IPS-18c (cell line): ENCODE measurements around the gene HNRNPD.
"Not testable (repeated sequence)": the region's sequence is repeated elsewhere in the genome, so short reads cannot be mapped to it uniquely, and the experiment has no call there.

ENCODE experiments used
- H3K4me3 ChIP-seq: 2 replicates; pipeline ENCODE4 v1.7.0; 2013; ENCODE audit warnings: low read depth, mild to moderate bottlenecking, low read length, moderate library complexity; ENCODE audit not compliant: insufficient read depth
- H3K9me3 ChIP-seq: one replicate; pipeline ENCODE4 v1.6.1; 2013; ENCODE audit warnings: mild to moderate bottlenecking, low read length, moderate library complexity; ENCODE audit not compliant: control insufficient read depth, insufficient read depth

Gene HNRNPD

GRCh38 chr4:82381235-82381634 is 7.4 kb upstream of the HNRNPD start:
- Histone ChIP-seq H3K9me3 (peaks cover 6% of the 10 kb centered on the region), H3K4me3 (no peak overlapping the region)

- H3K9me3 ChIP-seq: peaks cover 2% of the 10 kb centered on the region
- H3K4me3 ChIP-seq: no peak overlapping the region
These were observed 7.0 kb upstream of the HNRNPD start for GRCh38 chr4:82380831-82381230.

- H3K9me3 ChIP-seq: no peaks in the 10 kb centered on the region
- no peak overlapping the region for H3K4me3 ChIP-seq
These were observed 6.6 kb upstream of the HNRNPD start for GRCh38 chr4:82380344-82380743.

GRCh38 chr4:82376109-82376508 is 2.3 kb upstream of the HNRNPD start:
- H3K4me3 ChIP-seq: no peak overlapping the region
- H3K9me3 ChIP-seq: no peaks in the 10 kb centered on the region

- Histone ChIP-seq H3K4me3 (peak overlapping the region; percentile 99), H3K9me3 (no peaks in the 10 kb centered on the region)
These were observed 340 bp downstream of the HNRNPD start for GRCh38 chr4:82373486-82373815.

- Histone ChIP-seq H3K4me3 (peak overlapping the region; percentile 99), H3K9me3 (no peaks in the 10 kb centered on the region)
These were observed 990 bp downstream of the HNRNPD start for GRCh38 chr4:82372517-82373485.

GRCh38 chr4:82371497-82371896 is 2.3 kb downstream of the HNRNPD start:
- H3K9me3 ChIP-seq: no peaks in the 10 kb centered on the region
- H3K4me3 ChIP-seq: peak overlapping the region; percentile 99

- Histone ChIP-seq H3K9me3 (no peaks in the 10 kb centered on the region), H3K4me3 (no peak overlapping the region)
These were observed 6.2 kb downstream of the HNRNPD start for GRCh38 chr4:82367438-82368097.

- H3K4me3 ChIP-seq: not testable (repeated sequence)
These were observed 7.4 kb downstream of the HNRNPD start for GRCh38 chr4:82366431-82366830.

GRCh38 chr4:82363896-82364487 is 9.8 kb downstream of the HNRNPD start:
- Histone ChIP-seq H3K4me3 (no peak overlapping the region), H3K9me3 (no peaks in the 10 kb centered on the region)

More at GRCh38 chr4:82366431-82366830, 7.4 kb downstream of the HNRNPD start:
- not testable (repeated sequence) for H3K9me3 ChIP-seq

- H3K4me3 ChIP-seq: no peak overlapping the region
- H3K9me3 ChIP-seq: no peaks in the 10 kb centered on the region
These were observed 11.2 kb downstream of the HNRNPD start for GRCh38 chr4:82362565-82362964.

- no peak overlapping the region for H3K4me3 ChIP-seq
- H3K9me3 ChIP-seq: no peaks in the 10 kb centered on the region
These were observed 13.3 kb downstream of the HNRNPD start for GRCh38 chr4:82360298-82361177.

- H3K4me3 ChIP-seq: no peak overlapping the region
- H3K9me3 ChIP-seq: no peaks in the 10 kb centered on the region
These were observed 14.9 kb downstream of the HNRNPD start for GRCh38 chr4:82358847-82359246.

- Histone ChIP-seq H3K9me3 (no peaks in the 10 kb centered on the region), H3K4me3 (no peak overlapping the region)
These were observed 16.2 kb downstream of the HNRNPD start for GRCh38 chr4:82357640-82358039.

- Histone ChIP-seq H3K4me3 (no peak overlapping the region), H3K9me3 (no peaks in the 10 kb centered on the region)
These were observed 19.0 kb downstream of the HNRNPD start for GRCh38 chr4:82354788-82355187.

GRCh38 chr4:82352825-82353366 is 20.9 kb downstream of the HNRNPD start:
- H3K4me3 ChIP-seq: no peak overlapping the region
- no peaks in the 10 kb centered on the region for H3K9me3 ChIP-seq
